Gastroesophageal sphincter (tissue), 3 donors: ENCODE measurements around the gene FYB2.

ENCODE experiments used
- CTCF ChIP-seq, 4 experiments: fragments of 200-600 bp in 2 of 4; fragments of 450-650 bp in 2 of 4; sonication (generic) in 1 of 4; IDR thresholded peaks; one replicate each; pipeline ENCODE4 v1.5.1; 2017 to 2019; ENCODE audit warnings: antibody characterized with exemption in 4 of 4, mild to moderate bottlenecking in 2 of 4, moderate library complexity in 2 of 4
- EP300 ChIP-seq: sonication (generic); formaldehyde crosslinking; IDR thresholded peaks from one replicate; pipeline ENCODE4 v1.6.1; 2017; ENCODE audit warnings: antibody characterized with exemption, mild to moderate bottlenecking
- POLR2A ChIP-seq, 2 donors: fragments of 450-650 bp; IDR thresholded peaks; one replicate each; pipeline ENCODE4 v1.6.1; 2017; ENCODE audit warnings: antibody characterized with exemption in 2 of 2, mild to moderate bottlenecking in 2 of 2, moderate library complexity in 1 of 2
- POLR2AphosphoS5 ChIP-seq: sonication (generic); formaldehyde crosslinking; IDR thresholded peaks from one replicate; pipeline ENCODE4 v1.6.1; 2017; ENCODE audit warnings: antibody characterized with exemption

- TF ChIP-seq POLR2AphosphoS5: no peak
- no peak for TF ChIP-seq CTCF (IDR thresholded peaks at IDR 0.05)
- TF ChIP-seq POLR2A (IDR thresholded peaks at IDR 0.05): no peak
- no peak for TF ChIP-seq EP300
Observed at GRCh38 chr1:56814205-56814604, 5.0 kb downstream of the FYB2 start.
